Psoas muscle (tissue), 8 donors: ENCODE data around the gene MGME1. TPM values are rescaled to one million over a fixed set of nuclear protein-coding genes. Genes with fewer than 3 reads are reported as not detected.
A peak's percentile ranks its signal among the peaks of the same experiment; 100 is the strongest.

ENCODE experiments used
- ATAC-seq, 4 donors: fragments of 200-7000 bp; cut with Tn5 transposase; one replicate each; pipeline ENCODE4 v1.9.1; 2020; ENCODE audit warnings: moderate library complexity in 3 of 4, mild to moderate bottlenecking in 2 of 4
- DNase-seq, 2 donors: peaks; one replicate each; pipeline ENCODE4 v3.0.0-alpha.2; 2020
- H3K27ac ChIP-seq: fragments of 200-600 bp; one replicate; pipeline ENCODE4 v1.8.0; 2022
- H3K27me3 ChIP-seq, 3 donors: fragments of 200-600 bp in 1 of 3; one replicate each; pipeline versions ENCODE4 v1.6.1 to v1.8.0; 2013 to 2022; ENCODE audit warnings: low read length in 2 of 3, mild to moderate bottlenecking in 2 of 3, moderate library complexity in 1 of 3; ENCODE audit not compliant: insufficient read depth in 3 of 3
- H3K36me3 ChIP-seq, 2 donors: fragments of 200-600 bp in 1 of 2; one replicate each; pipeline versions ENCODE4 v1.6.1 to v1.8.0; 2013 to 2022; ENCODE audit warnings: low read depth in 1 of 2, mild to moderate bottlenecking in 1 of 2, moderate library complexity in 1 of 2; ENCODE audit not compliant: insufficient read depth in 1 of 2
- H3K4me1 ChIP-seq: fragments of 200-600 bp; one replicate; pipeline ENCODE4 v1.8.0; 2022
- H3K4me3 ChIP-seq: fragments of 200-600 bp; one replicate; pipeline ENCODE4 v1.8.0; 2022; ENCODE audit warnings: mild to moderate bottlenecking
- H3K9me3 ChIP-seq: fragments of 200-600 bp; one replicate; pipeline ENCODE4 v1.8.0; 2022
- WGBS, 3 donors: extraction: QIAGEN DNeasy Blood & Tissue Kit; methylation state at CpG; one replicate each; pipeline versions ENCODE4 v1.1.6 to v1.1.7; 2013; 5-methylcytosine and 5-hydroxymethylcytosine counted together
- intact Hi-C, 2 donors: fragments of 100-400 bp; cut with DNase I; formaldehyde crosslinking; loops; one replicate each; pipeline versions ENCODE4 v1.11.0 to v1.14.2; 2022
- polyA plus RNA-seq, 3 donors: library from polyadenylated mRNA; stranded (reverse); fragments of 200-250 nt; gene quantifications; one replicate each; pipeline ENCODE4 v1.2.3, GENCODE V29; 2013
- total RNA-seq, 4 donors: library from RNA; stranded (reverse); fragmentation: NEBNext Ultra II Directional in 2 of 4; extraction: Animal tissue kit (Norgen Biotek cat#: 25700) in 2 of 4; gene quantifications; one replicate each; pipeline versions ENCODE4 v1.2.1 to v1.2.4, GENCODE V29; 2021 to 2023
- TF ChIP-seq, protein P1 (sequence below): fragments of 200-600 bp; IDR thresholded peaks from one replicate; pipeline ENCODE4 v1.8.0; 2022; ENCODE audit warnings: antibody characterized with exemption
- donor health status: healthy with polysubstance abuse.
- donor health status: DM: no; HTN: no; CAD: no; lungs with moderate emphysema.
- donor health status: Bipolar disorder and iron deficiency.
- donor health status: healthy.
- donor health status: DM: yes; HTN: yes; CAD: no.
- donor health status: DM: no; HTN: no; CAD: no.
- donor health status: DM: no; HTN: no; CAD: no.
- donor health status: DM: yes; HTN: yes; CAD: no.

The MGME1 gene
- total and polyA plus RNA-seq, 7 donors: 4.3 to 21.8 (median 9.2) TPM

DNA sequence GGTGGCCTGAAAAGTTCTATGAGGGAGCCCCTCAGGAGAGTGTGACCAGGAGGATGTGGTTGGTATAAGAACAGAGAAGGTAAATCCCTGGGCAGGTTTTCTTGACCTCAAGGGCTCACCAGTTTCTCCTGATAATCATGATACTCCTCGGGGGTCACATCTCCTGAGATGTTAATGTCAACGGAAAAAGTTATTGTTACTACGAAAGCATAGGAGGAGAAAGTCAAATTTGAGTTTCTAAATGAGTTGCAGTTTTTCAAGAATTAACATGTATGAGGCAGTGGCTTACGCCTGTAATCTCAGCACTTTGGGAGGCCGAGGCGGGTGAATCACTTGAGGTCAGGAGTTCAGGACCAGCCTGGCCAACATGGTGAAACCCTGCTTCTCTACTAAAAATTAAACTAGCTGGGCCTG is 23.4 kb downstream of the MGME1 start:
- Histone ChIP-seq H3K27me3 (no peaks in the 10 kb centered on the region), H3K27ac (no peak overlapping the region), H3K4me3 (no peak overlapping the region), H3K9me3 (no peaks in the 10 kb centered on the region), H3K4me1 (no peaks in the 10 kb centered on the region), H3K36me3 (peaks cover 3 to 35% of the 10 kb centered on the region in 2 donors)
- intact Hi-C loops: loop anchor here (2.0 to 10.0 kb wide), 3 partner anchors 21 to 487 kb away; partner anchors contain the start of gene BFSP1 (in 1 of the 2)
- ATAC-seq (no peak), DNase-seq (no peak)
- 89 to 91% (median 91%) methylated on average over 6 of the region's 6 CpGs for WGBS, 3 donors
- TF ChIP-seq, protein P1, sequence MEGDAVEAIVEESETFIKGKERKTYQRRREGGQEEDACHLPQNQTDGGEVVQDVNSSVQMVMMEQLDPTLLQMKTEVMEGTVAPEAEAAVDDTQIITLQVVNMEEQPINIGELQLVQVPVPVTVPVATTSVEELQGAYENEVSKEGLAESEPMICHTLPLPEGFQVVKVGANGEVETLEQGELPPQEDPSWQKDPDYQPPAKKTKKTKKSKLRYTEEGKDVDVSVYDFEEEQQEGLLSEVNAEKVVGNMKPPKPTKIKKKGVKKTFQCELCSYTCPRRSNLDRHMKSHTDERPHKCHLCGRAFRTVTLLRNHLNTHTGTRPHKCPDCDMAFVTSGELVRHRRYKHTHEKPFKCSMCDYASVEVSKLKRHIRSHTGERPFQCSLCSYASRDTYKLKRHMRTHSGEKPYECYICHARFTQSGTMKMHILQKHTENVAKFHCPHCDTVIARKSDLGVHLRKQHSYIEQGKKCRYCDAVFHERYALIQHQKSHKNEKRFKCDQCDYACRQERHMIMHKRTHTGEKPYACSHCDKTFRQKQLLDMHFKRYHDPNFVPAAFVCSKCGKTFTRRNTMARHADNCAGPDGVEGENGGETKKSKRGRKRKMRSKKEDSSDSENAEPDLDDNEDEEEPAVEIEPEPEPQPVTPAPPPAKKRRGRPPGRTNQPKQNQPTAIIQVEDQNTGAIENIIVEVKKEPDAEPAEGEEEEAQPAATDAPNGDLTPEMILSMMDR: no peak

DNA sequence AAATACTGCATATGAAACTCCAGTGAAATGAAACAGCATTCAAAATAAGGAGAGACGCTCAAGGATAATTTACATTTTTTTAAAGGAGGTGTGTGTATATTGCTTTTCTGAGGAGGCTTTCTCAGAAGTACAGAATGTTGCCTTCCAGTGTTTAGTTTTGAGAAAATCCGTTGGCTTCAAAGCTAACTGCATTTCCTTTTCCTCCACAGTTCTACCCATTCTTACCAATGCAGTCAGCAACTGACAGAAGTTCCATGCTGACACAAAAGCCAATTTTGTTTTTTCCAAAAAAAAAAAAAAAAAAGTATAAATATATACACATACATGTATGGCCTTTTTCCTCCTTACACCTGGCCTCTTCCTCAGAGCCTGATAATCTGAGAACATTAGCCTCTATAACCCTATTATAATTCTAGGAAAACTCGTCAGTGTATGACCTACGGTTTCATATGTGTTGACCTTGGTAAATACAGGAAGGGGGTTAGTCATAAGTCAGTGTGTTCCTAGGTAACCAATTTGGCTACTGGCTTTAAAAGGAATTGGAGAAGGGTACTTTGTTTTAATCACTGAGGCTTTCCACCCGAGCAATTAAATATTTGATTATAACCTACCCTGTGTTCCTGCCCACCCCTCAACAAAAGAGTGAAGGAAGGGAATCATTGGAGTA is 24.2 kb downstream of the MGME1 start:
- Histone ChIP-seq H3K4me3 (no peak overlapping the region), H3K4me1 (no peaks in the 10 kb centered on the region), H3K27me3 (no peaks in the 10 kb centered on the region), H3K27ac (peak overlapping the region; percentile 9), H3K36me3 (peaks cover 3 to 33% of the 10 kb centered on the region in 2 donors), H3K9me3 (no peaks in the 10 kb centered on the region)
- 39 to 46% (median 42%) methylated on average over 5 of the region's 5 CpGs for WGBS, 3 donors
- intact Hi-C loops: loop anchor here (2.0 to 10.0 kb wide), 3 partner anchors 22 to 488 kb away; partner anchors contain the start of gene BFSP1 (in 1 of the 2)
- ATAC-seq (peak; percentile 54 to 79 (median 64)), DNase-seq (no peak)
- TF ChIP-seq, protein P1: no peak

- WGBS, 3 donors: 89 to 93% (median 93%) methylated on average over 3 of the region's 3 CpGs
- Histone ChIP-seq H3K27ac (peak overlapping the region; percentile 9), H3K4me1 (no peaks in the 10 kb centered on the region), H3K4me3 (no peak overlapping the region), H3K9me3 (no peaks in the 10 kb centered on the region), H3K36me3 (peaks cover 3 to 27% of the 10 kb centered on the region in 2 donors), H3K27me3 (no peaks in the 10 kb centered on the region)
- no peak for DNase-seq
- no peak for ATAC-seq
- intact Hi-C loops: loop anchor here (2.0 to 10.0 kb wide), 3 partner anchors 23 to 489 kb away; partner anchors contain the start of gene BFSP1 (in 1 of the 2)
- TF ChIP-seq, protein P1: no peak
Measured at GRCh38 chr20:17993546-17993945, 24.7 kb downstream of the MGME1 start.

DNA sequence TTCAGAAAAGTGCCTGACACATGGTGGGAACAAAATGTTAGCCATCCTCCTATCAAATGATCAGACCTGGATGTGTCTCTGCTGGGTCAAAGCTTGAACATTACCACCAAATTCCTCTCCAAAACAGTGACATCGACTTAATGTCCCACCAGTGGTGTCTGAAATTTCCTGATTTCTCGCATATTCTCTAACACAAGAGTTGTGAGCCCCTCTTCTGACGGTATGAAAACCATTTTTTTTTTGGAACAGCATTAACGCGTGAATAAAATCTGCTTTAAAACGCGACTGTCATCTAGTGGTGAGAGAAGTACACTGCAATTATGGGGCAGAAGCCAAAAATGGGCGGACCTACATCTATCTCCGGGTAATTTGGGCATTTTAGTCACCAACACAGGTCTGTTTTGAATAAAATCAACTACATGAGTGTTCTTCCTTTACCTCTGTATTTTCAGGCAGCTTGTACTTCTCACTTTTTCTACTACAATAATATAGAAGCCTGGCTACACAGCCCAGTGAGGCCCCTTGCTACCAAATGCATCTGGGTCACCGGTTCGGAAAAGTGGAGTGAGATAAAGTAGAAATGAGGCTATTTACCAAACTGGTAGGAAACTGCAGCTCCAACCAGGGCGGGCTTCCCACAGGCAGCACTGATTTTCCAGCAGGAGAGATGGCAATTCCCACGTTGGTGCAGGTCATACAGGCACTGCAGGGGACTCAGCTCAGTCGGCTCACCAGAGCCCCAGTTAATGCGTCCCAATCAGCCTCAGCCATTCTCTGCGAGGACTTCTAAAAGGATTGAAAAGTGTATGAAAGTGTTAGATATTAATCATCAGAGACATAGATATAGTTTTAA is 27.4 kb downstream of the MGME1 start:
- Histone ChIP-seq H3K27me3 (no peaks in the 10 kb centered on the region), H3K36me3 (peaks cover 0 to 2% of the 10 kb centered on the region in 2 donors), H3K4me1 (no peaks in the 10 kb centered on the region), H3K9me3 (no peaks in the 10 kb centered on the region), H3K27ac (no peak overlapping the region), H3K4me3 (no peak overlapping the region)
- TF ChIP-seq, protein P1: peak; percentile 96
- intact Hi-C loops: loop anchor here (2.0 to 10.0 kb wide), 6 partner anchors 37 to 491 kb away; partner anchors contain the start of gene BFSP1 (in 1 of the 2)
- WGBS, 3 donors: 19 to 20% (median 20%) methylated on average over 16 of the region's 16 CpGs
- ATAC-seq: peak; percentile 70 to 88 (median 75)
- no peak for DNase-seq
